NCI-H1105 (cell line): ENCODE measurements around the gene GASK1A.
A peak's percentile ranks its signal among the peaks of the same experiment; 100 is the strongest.

ENCODE experiments used
- DNase-seq: peaks from one replicate; lab custom pipeline; 2025; lab: John Stamatoyannopoulos, UW

The GASK1A gene

GRCh38 chr3:43087249-43087776 is 108.2 kb downstream of the GASK1A start:
- DNase-seq = no peak

GRCh38 chr3:43089081-43089480 is 110.0 kb downstream of the GASK1A start:
- no peak for DNase-seq

GRCh38 chr3:43090238-43090637 is 111.1 kb downstream of the GASK1A start:
- DNase-seq = no peak

- DNase-seq = no peak
Observed at GRCh38 chr3:43091481-43091880, 112.4 kb downstream of the GASK1A start.

- no peak for DNase-seq
Observed at GRCh38 chr3:43093006-43093405, 113.9 kb downstream of the GASK1A start.

GRCh38 chr3:43093974-43094373 is 114.9 kb downstream of the GASK1A start:
- no peak for DNase-seq

GRCh38 chr3:43094381-43094780 is 115.3 kb downstream of the GASK1A start:
- no peak for DNase-seq

- no peak for DNase-seq
Observed at GRCh38 chr3:43094851-43095250, 115.7 kb downstream of the GASK1A start.

- no peak for DNase-seq
Observed at GRCh38 chr3:43095370-43095769, 116.3 kb downstream of the GASK1A start.

GRCh38 chr3:43096761-43097160 is 117.7 kb downstream of the GASK1A start:
- no peak for DNase-seq

- DNase-seq = no peak
Observed at GRCh38 chr3:43097400-43098080, 118.4 kb downstream of the GASK1A start.

GRCh38 chr3:43098761-43099160 is 119.7 kb downstream of the GASK1A start:
- DNase-seq = no peak

- no peak for DNase-seq
Observed at GRCh38 chr3:43102773-43103480, 123.8 kb downstream of the GASK1A start.

GRCh38 chr3:43104039-43104438 is 124.9 kb downstream of the GASK1A start:
- DNase-seq = no peak

- no peak for DNase-seq
Observed at GRCh38 chr3:43104660-43105595, 125.8 kb downstream of the GASK1A start.

- DNase-seq = peak; percentile 52
Observed at GRCh38 chr3:43105596-43106292, 126.6 kb downstream of the GASK1A start, which contains the start of gene POMGNT2. POMGNT2 (minus strand) TSS chr3:43106079; CDS start chr3:43081431, 24,648 bp downstream.

- DNase-seq = no peak
Observed at GRCh38 chr3:43106293-43106628, 127.2 kb downstream of the GASK1A start.
